Stimulated activated CD4-positive, alpha-beta T cell treated with anti-CD3 and anti-CD28 coated beads, Interleukin-1b, Interleukin-23, amount 100 ng/mL, for 4 hours (primary cell): ENCODE measurements around the gene CFAP100.

Experiments
- DNase-seq, 2 donors: peaks; one replicate each; pipeline ENCODE4 v3.0.0-alpha.2; 2020; ENCODE audit warnings: low read depth in 2 of 2

Gene CFAP100

GRCh38 chr3:126394179-126394976 lies at the start of gene CFAP100:
CFAP100 (plus strand) TSS chr3:126394909; CDS start chr3:126396001, 1,092 bp downstream.
- no peak for DNase-seq

GRCh38 chr3:126345231-126345630 lies 49.5 kb upstream of the CFAP100 start:
- no peak for DNase-seq

GRCh38 chr3:126345641-126346460 lies 48.9 kb upstream of the CFAP100 start:
- no peak for DNase-seq

- no peak for DNase-seq
These were observed 48.2 kb upstream of the CFAP100 start for GRCh38 chr3:126346466-126346865.

GRCh38 chr3:126347543-126348161 lies 47.1 kb upstream of the CFAP100 start:
- no peak for DNase-seq

GRCh38 chr3:126348308-126348920 lies 46.3 kb upstream of the CFAP100 start:
- no peak for DNase-seq

- DNase-seq, result no peak
These were observed 45.6 kb upstream of the CFAP100 start for GRCh38 chr3:126349071-126349470.

- DNase-seq, result no peak
These were observed 44.9 kb upstream of the CFAP100 start for GRCh38 chr3:126349611-126350501.

GRCh38 chr3:126350502-126351085 lies 44.1 kb upstream of the CFAP100 start:
- no peak for DNase-seq

GRCh38 chr3:126351086-126351770 lies 43.5 kb upstream of the CFAP100 start:
- DNase-seq, result no peak

GRCh38 chr3:126351771-126352475 lies 42.8 kb upstream of the CFAP100 start:
- DNase-seq, result no peak

GRCh38 chr3:126352476-126353454 lies 41.9 kb upstream of the CFAP100 start:
- DNase-seq, result no peak

- no peak for DNase-seq
These were observed 40.9 kb upstream of the CFAP100 start for GRCh38 chr3:126353694-126354321.

- DNase-seq, result no peak
These were observed 39.9 kb upstream of the CFAP100 start for GRCh38 chr3:126354776-126355175.

- DNase-seq, result no peak
These were observed 39.5 kb upstream of the CFAP100 start for GRCh38 chr3:126355251-126355650.

GRCh38 chr3:126355777-126356372 lies 38.8 kb upstream of the CFAP100 start:
- no peak for DNase-seq
